ENCODE data around the gene DCAF7. TPM values are rescaled to one million over a fixed set of nuclear protein-coding genes. Genes with fewer than 3 reads are reported as not detected.

The DCAF7 gene, protein sequence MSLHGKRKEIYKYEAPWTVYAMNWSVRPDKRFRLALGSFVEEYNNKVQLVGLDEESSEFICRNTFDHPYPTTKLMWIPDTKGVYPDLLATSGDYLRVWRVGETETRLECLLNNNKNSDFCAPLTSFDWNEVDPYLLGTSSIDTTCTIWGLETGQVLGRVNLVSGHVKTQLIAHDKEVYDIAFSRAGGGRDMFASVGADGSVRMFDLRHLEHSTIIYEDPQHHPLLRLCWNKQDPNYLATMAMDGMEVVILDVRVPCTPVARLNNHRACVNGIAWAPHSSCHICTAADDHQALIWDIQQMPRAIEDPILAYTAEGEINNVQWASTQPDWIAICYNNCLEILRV
- 80.0 TPM for total RNA-seq

DNA sequence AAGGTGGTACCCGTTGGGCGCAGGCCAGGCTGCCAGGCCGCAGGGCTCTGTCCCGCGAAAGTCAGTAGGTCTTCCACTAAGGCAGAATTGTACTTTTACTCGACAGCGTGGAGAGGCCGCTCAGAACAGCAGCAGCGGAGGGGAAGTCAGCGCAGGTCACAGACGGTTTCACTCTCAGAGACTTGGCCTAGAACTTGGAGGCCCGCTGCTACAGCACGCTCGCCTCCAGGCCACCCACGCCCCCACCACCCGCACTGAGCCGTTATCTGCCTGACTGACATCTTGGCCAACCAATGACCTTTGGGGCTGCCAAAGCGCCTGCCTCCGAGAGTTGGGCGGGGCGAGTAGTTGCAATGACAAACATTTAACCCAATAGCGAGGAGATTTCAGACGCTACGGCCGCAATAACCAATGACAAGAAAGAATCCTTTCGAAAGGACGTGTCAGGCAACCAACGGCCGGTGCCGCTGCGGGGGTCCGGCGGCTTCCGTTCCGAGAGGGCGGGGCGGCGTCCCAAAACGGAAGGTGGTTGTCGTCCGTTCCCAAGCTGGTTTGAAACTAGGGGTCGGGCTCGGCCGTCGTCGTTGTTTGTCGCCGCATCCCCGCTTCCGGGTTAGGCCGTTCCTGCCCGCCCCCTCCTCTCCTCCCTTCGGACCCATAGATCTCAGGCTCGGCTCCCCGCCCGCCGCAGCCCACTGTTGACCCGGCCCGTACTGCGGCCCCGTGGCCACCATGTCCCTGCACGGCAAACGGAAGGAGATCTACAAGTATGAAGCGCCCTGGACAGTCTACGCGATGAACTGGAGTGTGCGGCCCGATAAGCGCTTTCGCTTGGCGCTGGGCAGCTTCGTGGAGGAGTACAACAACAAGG is at the start of gene DCAF7:
DCAF7 (plus strand) TSS at position 532 of the 871 bp plus-strand sequence; CDS start at position 733, 201 bp downstream.

DNA sequence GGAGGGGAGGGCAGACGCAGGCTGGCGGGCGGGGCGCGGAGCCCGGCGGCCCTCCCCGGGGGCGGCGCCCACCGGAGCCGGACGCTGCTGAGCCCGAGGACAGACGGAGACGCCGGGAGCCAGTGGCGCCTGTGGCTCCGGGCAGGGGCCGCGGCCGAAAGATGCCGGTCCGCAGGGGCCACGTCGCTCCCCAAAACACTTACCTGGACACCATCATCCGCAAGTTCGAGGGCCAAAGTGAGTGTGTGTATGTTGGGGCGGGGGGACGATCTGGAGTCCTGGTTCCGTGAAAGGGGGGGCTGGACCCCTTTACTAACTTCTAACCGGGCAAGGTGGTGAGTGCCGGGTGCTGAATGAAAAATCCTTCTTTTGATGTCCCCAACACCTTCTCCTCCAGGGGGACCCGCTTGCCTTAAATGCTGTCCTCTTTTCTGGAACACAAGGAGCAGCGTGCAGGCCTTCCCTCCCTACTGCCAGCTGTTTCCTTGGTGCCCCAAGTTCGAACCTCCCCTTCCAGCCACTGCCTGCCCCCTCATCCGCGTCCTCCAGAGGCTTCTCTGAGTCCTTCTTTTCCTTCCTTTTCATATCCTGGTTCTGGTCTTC is 26.9 kb upstream of the DCAF7 start, which contains the start of gene KCNH6:
KCNH6 (plus strand) TSS at position 106 of the 603 bp plus-strand sequence; CDS start at position 162, 56 bp downstream.

DNA sequence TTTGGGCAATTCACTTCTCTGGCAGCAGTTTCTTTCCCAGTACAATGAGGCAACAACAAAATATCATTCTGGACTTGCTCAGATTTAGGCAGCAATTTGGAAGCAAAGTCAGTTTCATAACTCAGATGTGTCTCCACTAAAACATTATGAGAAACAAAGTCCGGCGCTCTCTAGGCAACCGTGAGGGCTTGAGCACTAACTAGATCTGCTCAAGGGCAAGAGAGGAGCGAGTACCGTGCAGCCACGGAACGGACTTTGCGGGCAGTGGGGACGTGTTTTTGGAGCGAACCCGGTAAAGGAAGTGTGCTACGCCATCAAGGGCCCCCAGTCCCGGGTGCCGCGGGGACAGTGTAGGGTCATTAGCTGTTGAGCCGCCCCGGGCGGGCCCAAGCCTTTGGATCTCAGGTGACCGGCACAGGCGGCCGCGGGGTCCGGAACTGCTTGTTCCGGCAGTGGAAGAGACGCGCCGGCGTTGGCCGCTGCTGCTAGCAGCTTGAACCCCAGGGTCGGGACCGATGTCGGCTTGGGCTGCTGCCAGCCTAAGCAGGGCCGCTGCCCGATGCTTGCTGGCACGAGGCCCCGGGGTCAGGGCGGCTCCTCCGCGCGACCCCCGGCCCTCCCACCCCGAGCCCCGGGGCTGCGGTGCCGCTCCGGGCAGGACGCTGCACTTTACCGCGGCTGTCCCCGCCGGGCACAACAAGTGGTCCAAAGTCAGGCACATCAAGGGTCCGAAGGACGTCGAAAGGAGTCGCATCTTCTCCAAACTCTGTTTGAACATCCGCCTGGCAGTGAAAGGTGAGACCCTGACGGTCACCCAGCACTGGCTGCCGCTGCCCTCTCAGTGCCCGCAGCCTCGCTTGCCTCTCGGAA is 50.5 kb downstream of the DCAF7 start, which contains the start of gene TACO1:
TACO1 (plus strand) TSS at position 327 of the 870 bp plus-strand sequence; CDS start at position 516, 189 bp downstream.

DNA sequence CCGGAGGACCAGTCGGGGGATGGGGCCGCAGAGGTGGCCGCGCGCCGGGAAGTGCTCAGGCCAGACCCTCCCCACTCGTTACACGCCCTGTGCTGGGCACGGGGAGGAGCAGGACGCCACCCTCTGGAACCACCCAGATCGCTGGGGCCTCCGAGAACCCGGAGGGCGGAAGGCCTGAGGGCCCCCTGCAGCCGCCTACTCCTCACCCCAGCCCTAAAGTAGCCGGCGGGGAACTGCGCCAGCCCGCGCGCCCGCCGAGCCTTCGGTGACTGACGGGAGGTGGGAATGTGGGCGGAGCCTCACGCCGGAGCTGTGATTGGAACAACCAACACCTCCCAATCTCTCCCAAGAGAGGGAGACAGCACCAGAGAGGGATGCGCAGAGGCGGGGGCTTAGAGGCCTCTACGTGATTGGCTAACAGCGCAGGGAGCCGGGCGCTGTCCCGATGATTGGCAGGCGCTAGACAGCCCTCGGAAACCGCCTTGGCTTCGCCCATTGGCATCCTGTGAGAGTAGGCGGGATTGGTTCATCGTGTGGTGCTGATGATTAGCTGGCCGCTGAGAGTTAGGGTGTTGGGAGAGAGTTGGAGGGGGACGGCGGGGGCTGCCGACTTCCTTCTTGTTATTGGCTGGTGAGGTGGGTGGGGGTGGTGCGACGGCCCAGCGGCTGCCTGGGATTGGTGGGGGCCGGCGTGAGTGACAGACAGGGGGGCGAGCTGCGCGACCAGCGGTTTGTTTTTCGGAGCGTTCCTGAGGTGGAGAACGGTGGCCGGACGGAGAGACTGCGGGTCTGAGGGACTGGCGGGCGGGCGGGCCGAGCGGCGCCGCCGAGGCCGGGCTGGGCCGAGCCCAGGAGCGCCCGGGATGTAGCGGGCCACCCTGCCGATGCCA is 71.7 kb downstream of the DCAF7 start, which contains the start of gene MAP3K3:
MAP3K3 (plus strand) TSS at position 734 of the 890 bp plus-strand sequence. CDS start 343 bp downstream, outside the sequence.

Other genes starting within 250 kb of the DCAF7 start
- 17.8 TPM for gene CYB561, start 104.2 kb upstream of the DCAF7 start, total RNA-seq
- 20.3 TPM for gene ACE, start 73.4 kb upstream of the DCAF7 start, total RNA-seq
- gene KCNH6, start 27.1 kb upstream of the DCAF7 start, total RNA-seq = 24.6 TPM
- gene TACO1, start 50.4 kb downstream of the DCAF7 start, total RNA-seq = 14.3 TPM
- 37.8 TPM for gene MAP3K3, start 71.9 kb downstream of the DCAF7 start, total RNA-seq
- 23.4 TPM for gene LIMD2, start 149.6 kb downstream of the DCAF7 start, total RNA-seq
- 39.4 TPM for gene STRADA, start 191.3 kb downstream of the DCAF7 start, total RNA-seq
- 79.0 TPM for gene CCDC47, start 223.1 kb downstream of the DCAF7 start, total RNA-seq
- gene DDX42, start 223.7 kb downstream of the DCAF7 start, total RNA-seq = 147 TPM

Measured in camera-type eye (tissue), 1 donor.